NCI-H146 (cell line): ENCODE data around the gene RBM10.

Experiments
- DNase-seq: peaks from one replicate; lab custom pipeline; 2025; lab: John Stamatoyannopoulos, UW

RBM10 gene

GRCh38 chrX:47235691-47236103 is 90.7 kb downstream of the RBM10 start:
- no peak for DNase-seq
